RKO (cell line): Measurements from ENCODE around the gene PTMS.
"Not testable (repeated sequence)": the region's sequence is repeated elsewhere in the genome, so short reads cannot be mapped to it uniquely, and the experiment has no call there.

Source experiments
- DNase-seq: peaks from one replicate; pipeline ENCODE4 v3.0.0-alpha.2; 2016; ENCODE audit warnings: low spot score

PTMS gene, protein sequence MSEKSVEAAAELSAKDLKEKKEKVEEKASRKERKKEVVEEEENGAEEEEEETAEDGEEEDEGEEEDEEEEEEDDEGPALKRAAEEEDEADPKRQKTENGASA

GRCh38 chr12:6765634-6766581 is at the start of gene PTMS:
PTMS (plus strand) TSS chr12:6766363; CDS start chr12:6766706, 343 bp downstream.
- DNase-seq = peak; percentile 54

DNA sequence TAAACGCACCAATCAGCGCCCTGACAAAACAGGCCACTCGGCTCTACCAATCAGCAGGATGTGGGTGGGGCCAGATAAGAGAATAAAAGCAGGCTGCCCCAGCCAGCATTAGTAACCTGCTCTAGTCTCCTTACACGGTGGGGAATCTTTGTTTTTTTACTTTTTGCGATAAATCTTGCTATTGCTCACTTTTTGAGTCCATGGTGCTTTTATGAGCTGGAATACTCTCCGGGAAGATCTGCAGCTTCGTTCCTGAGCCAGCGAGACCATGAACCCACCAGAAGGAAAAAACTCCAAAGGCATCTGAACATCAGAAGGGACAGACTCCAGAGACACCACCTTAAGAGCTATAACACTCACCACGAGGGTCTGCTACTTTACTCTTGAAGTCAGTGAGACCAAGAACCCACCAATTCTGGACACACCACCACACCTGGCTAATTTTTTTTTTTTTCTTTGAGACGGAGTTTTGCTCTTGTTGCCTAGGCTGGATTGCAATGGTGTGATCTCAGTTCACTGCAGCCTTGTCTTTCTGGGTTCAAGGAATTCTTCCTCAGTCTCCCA is 49.2 kb upstream of the PTMS start:
- DNase-seq = no peak

DNA sequence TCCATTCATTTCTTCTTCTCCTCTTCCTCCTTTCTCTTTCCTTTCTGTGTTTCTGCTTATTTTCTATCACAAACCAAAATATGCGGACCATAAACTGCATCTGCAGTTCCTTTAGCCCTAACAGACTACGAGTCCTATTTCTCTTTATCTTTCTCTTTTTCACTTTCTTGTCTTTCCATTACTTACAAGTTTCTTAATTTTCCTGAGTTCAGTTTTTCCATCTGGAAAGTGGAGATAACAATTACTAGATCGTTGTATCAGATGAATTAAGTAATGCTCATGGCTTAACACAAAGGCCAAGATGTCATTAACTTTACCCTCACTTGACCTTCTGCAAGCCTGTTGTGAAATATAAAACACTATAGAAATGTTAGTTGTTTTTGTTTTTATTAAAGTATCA is 43.3 kb upstream of the PTMS start:
- DNase-seq = no peak

GRCh38 chr12:6723607-6724408 is 42.4 kb upstream of the PTMS start, which contains the start of gene COPS7A:
COPS7A (plus strand) TSS chr12:6724046; CDS start chr12:6724657, 611 bp downstream.
- peak; percentile 99 for DNase-seq

DNA sequence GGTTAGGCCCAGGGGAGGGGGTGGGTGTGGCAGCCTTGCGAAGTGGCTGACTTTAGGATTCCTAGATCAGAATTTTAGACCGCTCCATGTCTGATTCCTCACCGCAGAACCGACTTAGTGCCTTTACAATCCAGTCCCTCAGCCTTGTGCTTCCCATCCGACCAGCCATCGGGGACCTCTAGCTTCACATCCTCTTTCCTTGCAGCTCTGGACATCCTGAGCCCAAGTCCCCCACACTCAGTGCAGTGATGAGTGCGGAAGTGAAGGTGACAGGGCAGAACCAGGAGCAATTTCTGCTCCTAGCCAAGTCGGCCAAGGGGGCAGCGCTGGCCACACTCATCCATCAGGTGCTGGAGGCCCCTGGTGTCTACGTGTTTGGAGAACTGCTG is 41.8 kb upstream of the PTMS start:
- peak; percentile 68 for DNase-seq

- DNase-seq = no peak
These were observed 40.8 kb upstream of the PTMS start for GRCh38 chr12:6725350-6725749.

GRCh38 chr12:6729186-6729585 is 37.0 kb upstream of the PTMS start:
- DNase-seq = no peak

GRCh38 chr12:6730169-6730568 is 36.0 kb upstream of the PTMS start:
- DNase-seq = no peak

- no peak for DNase-seq
These were observed 31.4 kb upstream of the PTMS start for GRCh38 chr12:6734506-6735387.

DNA sequence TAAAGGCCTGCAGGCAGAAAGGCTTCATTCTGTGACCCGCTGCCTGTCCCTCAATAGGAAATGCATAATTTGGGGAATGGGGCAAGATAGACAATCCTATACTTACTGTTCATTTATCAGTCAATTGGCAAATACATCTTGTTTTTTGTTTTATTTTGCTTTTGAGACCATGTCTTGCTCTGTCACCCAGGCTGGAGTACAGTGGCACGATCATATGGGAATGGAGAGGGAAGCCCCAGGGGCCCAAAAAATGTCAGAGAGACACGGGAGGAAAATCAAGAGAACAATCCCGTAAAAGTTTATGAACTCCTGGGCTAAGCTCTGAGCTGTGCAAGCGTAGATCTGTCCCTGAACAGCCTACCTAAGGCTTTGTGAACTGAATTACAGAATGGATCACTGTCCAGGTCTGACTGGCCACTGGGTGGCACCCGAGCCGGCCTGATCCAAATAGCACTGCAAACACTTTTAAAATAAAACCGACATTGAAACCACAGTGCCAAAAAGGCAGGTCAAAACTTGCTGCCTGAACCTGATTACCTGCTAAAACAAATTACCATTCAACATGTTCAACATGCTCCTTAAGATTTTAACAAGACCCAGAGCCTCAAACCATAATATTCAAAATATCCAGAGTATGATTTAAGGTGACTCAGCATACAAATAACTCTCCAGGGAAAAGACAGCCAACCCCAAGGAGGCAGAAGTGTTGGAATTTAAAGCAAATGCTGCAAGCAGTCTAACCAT is 30.5 kb upstream of the PTMS start:
- peak; percentile 69 for DNase-seq

DNA sequence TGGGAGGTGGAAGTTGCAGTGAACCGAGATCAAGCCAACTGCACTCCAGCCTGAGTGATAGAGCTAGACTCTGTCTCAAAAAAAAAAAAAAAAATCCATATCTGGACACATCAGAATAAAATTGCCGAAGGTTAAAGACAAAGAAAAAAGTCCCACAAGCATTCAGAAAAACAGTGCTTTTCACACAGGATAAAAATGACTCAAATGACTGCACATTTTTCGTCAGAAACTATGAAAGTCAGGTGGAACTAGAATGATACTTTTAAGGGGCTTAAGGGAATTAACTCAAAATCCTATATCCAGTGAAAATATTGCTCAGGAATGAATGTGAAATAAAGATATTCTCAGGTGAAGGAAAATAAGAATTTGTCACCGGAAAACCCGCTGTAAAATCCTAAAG is 29.4 kb upstream of the PTMS start:
- DNase-seq = no peak

DNA sequence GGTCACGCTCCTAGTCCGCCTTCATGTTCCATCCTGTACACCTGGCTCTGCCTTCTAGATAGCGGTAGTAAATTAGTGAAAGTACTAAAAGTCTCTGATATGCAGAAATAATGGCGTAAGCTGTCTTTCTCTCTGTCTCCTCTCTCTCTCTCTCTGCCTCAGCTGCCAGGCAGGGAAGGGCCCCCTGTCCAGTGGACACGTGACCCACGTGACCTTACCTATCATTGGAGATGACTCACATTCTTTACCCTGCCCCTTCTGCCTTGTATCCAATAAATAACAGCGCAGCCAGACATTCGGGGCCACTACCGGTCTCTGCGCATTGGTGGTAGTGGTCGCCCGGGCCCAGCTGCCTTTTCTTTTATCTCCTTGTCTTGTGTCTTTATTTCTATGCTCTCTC is 24.1 kb upstream of the PTMS start:
- DNase-seq = not testable (repeated sequence)

- no peak for DNase-seq
These were observed 23.3 kb upstream of the PTMS start for GRCh38 chr12:6742834-6743233.

GRCh38 chr12:6743300-6743699 is 22.9 kb upstream of the PTMS start:
- DNase-seq = not testable (repeated sequence)

GRCh38 chr12:6745741-6746525 is 20.2 kb upstream of the PTMS start:
- DNase-seq = no peak

- DNase-seq = no peak
These were observed 18.9 kb upstream of the PTMS start for GRCh38 chr12:6747216-6747615.

- no peak for DNase-seq
These were observed 17.4 kb upstream of the PTMS start for GRCh38 chr12:6748761-6749160.

DNA sequence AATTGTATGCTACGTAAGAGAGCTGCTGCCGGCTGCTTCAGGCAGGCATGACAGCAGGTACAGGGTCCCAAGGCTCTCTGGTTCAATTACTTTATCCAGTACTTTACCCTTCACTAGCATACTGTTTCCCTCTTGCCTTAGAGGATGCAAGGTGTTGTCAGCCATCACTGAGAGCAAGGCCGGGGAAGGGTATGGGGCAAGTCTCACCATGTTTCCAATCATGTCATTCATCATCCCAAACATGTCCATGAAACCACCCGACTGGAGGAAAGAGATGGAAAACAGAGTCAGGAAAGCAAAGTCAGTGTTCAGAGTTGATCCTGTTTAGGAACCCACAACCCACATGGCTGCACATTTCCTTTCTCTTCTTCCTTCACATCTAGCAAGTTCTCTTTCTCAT is 15.7 kb upstream of the PTMS start:
- DNase-seq = no peak

DNA sequence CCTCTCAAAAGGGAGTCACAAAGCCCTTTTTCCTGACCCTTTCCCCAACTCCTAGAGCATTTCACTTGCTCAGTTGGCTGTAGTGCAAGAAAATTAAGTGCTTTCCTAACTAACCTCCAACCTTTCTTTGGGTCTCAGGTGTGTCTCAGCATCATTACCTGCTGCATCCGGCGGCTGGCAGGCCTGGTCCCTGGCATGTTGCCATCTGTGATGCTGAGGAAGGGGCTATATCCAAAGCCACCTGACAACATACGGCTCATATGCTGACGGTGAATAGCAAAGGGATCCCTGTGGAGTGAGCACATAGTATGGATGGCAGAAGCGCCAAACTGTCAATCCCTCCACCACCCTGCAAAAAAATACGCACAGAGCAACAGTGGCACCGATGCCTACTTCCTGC is 14.4 kb upstream of the PTMS start:
- DNase-seq = no peak
